Mesenteric fat pad (tissue), 1 donor: ENCODE results near the gene CPNE5. TPM values are rescaled to one million over a fixed set of nuclear protein-coding genes. Genes with fewer than 3 reads are reported as not detected.

Experiments used
- DNase-seq: peaks from one replicate; pipeline ENCODE4 v3.0.0-alpha.2; 2020; ENCODE audit warnings: low spot score
- total RNA-seq: library from RNA; stranded (reverse); fragmentation: NEBNext Ultra II Directional; extraction: Animal tissue kit (Norgen Biotek cat#: 25700); gene quantifications from one replicate; pipeline ENCODE4 v1.2.1, GENCODE V29; 2021
- donor health status: DM: yes; HTN: yes; CAD: no.

Gene CPNE5
- total RNA-seq, 1 donor from 2014 or later = 2.8 TPM

GRCh38 chr6:36858407-36858981, 19.2 kb upstream of the CPNE5 start:
- DNase-seq = no peak

- DNase-seq = no peak
Measured at GRCh38 chr6:36857325-36857724, 18.1 kb upstream of the CPNE5 start.

- DNase-seq = no peak
Measured at GRCh38 chr6:36856277-36856676, 17.0 kb upstream of the CPNE5 start.

GRCh38 chr6:36855750-36856149, 16.5 kb upstream of the CPNE5 start:
- no peak for DNase-seq

- DNase-seq = no peak
Measured at GRCh38 chr6:36853325-36853724, 14.1 kb upstream of the CPNE5 start.

GRCh38 chr6:36852481-36853147, 13.4 kb upstream of the CPNE5 start:
- no peak for DNase-seq

GRCh38 chr6:36851626-36852025, 12.4 kb upstream of the CPNE5 start:
- no peak for DNase-seq

- DNase-seq = no peak
Measured at GRCh38 chr6:36851149-36851614, 11.9 kb upstream of the CPNE5 start.

GRCh38 chr6:36850021-36850420, 10.8 kb upstream of the CPNE5 start:
- no peak for DNase-seq

GRCh38 chr6:36848658-36849441, 9.6 kb upstream of the CPNE5 start:
- DNase-seq = no peak

GRCh38 chr6:36847991-36848390, 8.7 kb upstream of the CPNE5 start:
- DNase-seq = no peak

GRCh38 chr6:36847152-36847551, 7.9 kb upstream of the CPNE5 start:
- DNase-seq = no peak

GRCh38 chr6:36845233-36845632, 6.0 kb upstream of the CPNE5 start:
- DNase-seq = no peak

- DNase-seq = no peak
Measured at GRCh38 chr6:36844232-36845170, 5.3 kb upstream of the CPNE5 start.

GRCh38 chr6:36843170-36843569, 3.9 kb upstream of the CPNE5 start:
- DNase-seq = no peak

GRCh38 chr6:36841756-36842155, 2.5 kb upstream of the CPNE5 start:
- no peak for DNase-seq

- DNase-seq = no peak
Measured at GRCh38 chr6:36840432-36841403, 1.5 kb upstream of the CPNE5 start.

- no peak for DNase-seq
Measured at GRCh38 chr6:36839749-36840431, 646 bp upstream of the CPNE5 start.

GRCh38 chr6:36837686-36838085, 1.6 kb downstream of the CPNE5 start:
- no peak for DNase-seq

- DNase-seq = no peak
Measured at GRCh38 chr6:36837022-36837339, 2.3 kb downstream of the CPNE5 start.
